A549 (cell line): ENCODE results near the gene VPS4A. TPM values are rescaled to one million over a fixed set of nuclear protein-coding genes. Genes with fewer than 3 reads are reported as not detected.

Source experiments
- ATAC-seq, 2 experiments: fragments of 200-7000 bp in 1 of 2; fragments of >200 bp in 1 of 2; cut with Nextera tagmentation in 1 of 2; cut with Tn5 transposase in 1 of 2; 3 replicates each; pipeline versions ENCODE4 v1.8.0 to v1.9.1; 2018 to 2020; ENCODE audit warnings: mild to moderate bottlenecking in 1 of 2, moderate library complexity in 1 of 2
- CTCF ChIA-PET: fragments of 300-600 bp; sonication (Branson Sonifier 250); formaldehyde crosslinking; extraction: SDS; loops from one replicate; lab custom pipeline; 2021; ENCODE audit warnings: antibody characterized with exemption, inconsistent platforms; lab: Yijun Ruan, JAX
- POLR2A ChIA-PET: fragments of 350-600 bp; formaldehyde crosslinking; extraction: SDS; loops from one replicate; lab custom pipeline; 2021; ENCODE audit warnings: antibody characterized with exemption, inconsistent platforms; lab: Yijun Ruan, JAX
- DNase-seq, 2 experiments: peaks; one replicate each; pipeline versions ENCODE4 v3.0.0 to v3.0.0-alpha.2; 2011 to 2016; ENCODE audit warnings: low read depth in 1 of 2, low spot score in 1 of 2
- FAIRE-seq: peaks from 2 replicates; lab custom pipeline; 2011; peaks lifted over from hg19 to GRCh38; lab: Jason Lieb, UNC
- H3K27ac ChIP-seq, 2 experiments: fragments of >200 bp; sonication (Bioruptor Twin); formaldehyde crosslinking; 3 replicates each; pipeline ENCODE4 v1.5.1; 2016 to 2017
- H3K4me1 ChIP-seq: fragments of >200 bp; sonication (Bioruptor Twin); formaldehyde crosslinking; 3 replicates; pipeline ENCODE4 v1.6.1; 2016
- H3K4me2 ChIP-seq: fragments of >200 bp; sonication (Bioruptor Twin); formaldehyde crosslinking; 3 replicates; pipeline ENCODE4 v1.6.1; 2016
- H3K4me3 ChIP-seq: fragments of >200 bp; sonication (Bioruptor Twin); formaldehyde crosslinking; 3 replicates; pipeline ENCODE4 v1.5.1; 2016
- H3K9me3 ChIP-seq: fragments of >200 bp; sonication (Bioruptor Twin); formaldehyde crosslinking; 3 replicates; pipeline ENCODE4 v1.6.1; 2016
- CBX2 ChIP-seq: fragments of 200-600 bp; sonication (generic); IDR thresholded peaks from 2 replicates; pipeline ENCODE4 v1.6.1; 2016; ENCODE audit warnings: low read depth, mild to moderate bottlenecking, borderline replicate concordance
- CBX8 ChIP-seq: fragments of 200-600 bp; sonication (generic); IDR thresholded peaks from 2 replicates; pipeline ENCODE4 v1.6.1; 2016
- CEBPB ChIP-seq, 2 experiments: fragments of >200 bp in 1 of 2; sonication (Bioruptor Twin) in 1 of 2; formaldehyde crosslinking in 1 of 2; IDR thresholded peaks; 2 replicates each; pipeline ENCODE4 v1.6.1; 2012 to 2016
- EHF ChIP-seq: fragments of 250-450 bp; sonication (Bioruptor Pico); IDR thresholded peaks from 2 replicates; pipeline ENCODE4 v1.5.0; 2020; ENCODE audit warnings: mild to moderate bottlenecking
- EHMT2 ChIP-seq: fragments of 200-600 bp; sonication (generic); IDR thresholded peaks from 2 replicates; pipeline ENCODE4 v1.6.1; 2016; ENCODE audit warnings: antibody characterized with exemption, low read depth, mild to moderate bottlenecking, moderate library complexity
- ESRRA ChIP-seq: fragments of 150-350 bp; IDR thresholded peaks from 2 replicates; pipeline ENCODE4 v1.6.1; 2014; ENCODE audit warnings: mild to moderate bottlenecking, low read length, borderline replicate concordance
- HDAC2 ChIP-seq: fragments of 200-600 bp; sonication (generic); IDR thresholded peaks from 2 replicates; pipeline ENCODE4 v1.6.1; 2016
- HMGXB4 ChIP-seq: fragments of 250-450 bp; sonication (Bioruptor Pico); IDR thresholded peaks from 2 replicates; pipeline ENCODE4 v1.5.0; 2021; ENCODE audit warnings: mild to moderate bottlenecking, moderate library complexity, borderline replicate concordance
- HOXA7 ChIP-seq: fragments of 250-450 bp; sonication (Bioruptor Pico); IDR thresholded peaks from 2 replicates; pipeline ENCODE4 v1.5.0; 2020; ENCODE audit warnings: mild to moderate bottlenecking, moderate library complexity
- HOXB13 ChIP-seq: fragments of 250-450 bp; sonication (Bioruptor Pico); IDR thresholded peaks from 2 replicates; pipeline ENCODE4 v1.5.0; 2020; ENCODE audit warnings: low read depth, mild to moderate bottlenecking, moderate library complexity
- KDM5A ChIP-seq: fragments of 200-600 bp; sonication (generic); IDR thresholded peaks from 2 replicates; pipeline ENCODE4 v1.6.1; 2016; ENCODE audit warnings: antibody characterized with exemption, mild to moderate bottlenecking
- MAZ ChIP-seq: fragments of 150-350 bp; IDR thresholded peaks from 2 replicates; pipeline ENCODE4 v1.6.1; 2014; ENCODE audit warnings: antibody characterized with exemption, low read depth, low read length, borderline replicate concordance
- MYC ChIP-seq: IDR thresholded peaks from 2 replicates; pipeline ENCODE4 v1.6.1; 2012; ENCODE audit warnings: mild to moderate bottlenecking, inconsistent platforms, low read length, improper control_type of control experiment, borderline replicate concordance
- NFE2L2 ChIP-seq: fragments of 150-350 bp; conservative IDR thresholded peaks from 2 replicates; pipeline ENCODE4 v1.6.1; 2014; ENCODE audit warnings: low read length
- NR3C1 ChIP-seq: fragments of >200 bp; sonication (Bioruptor Twin); formaldehyde crosslinking; IDR thresholded peaks from 3 replicates; pipeline ENCODE4 v1.6.1; 2017
- RCOR1 ChIP-seq: fragments of 150-350 bp; IDR thresholded peaks from 2 replicates; pipeline ENCODE4 v1.6.1; 2014; ENCODE audit warnings: antibody characterized with exemption, low read length, low read depth
- REST ChIP-seq: fragments of 200-600 bp; sonication (generic); IDR thresholded peaks from 2 replicates; pipeline ENCODE4 v1.6.1; 2016; ENCODE audit warnings: antibody characterized with exemption, mild to moderate bottlenecking, moderate library complexity
- RFX5 ChIP-seq: fragments of 450-650 bp; IDR thresholded peaks from 2 replicates; pipeline ENCODE4 v1.7.1; 2014; ENCODE audit warnings: antibody characterized with exemption, mild to moderate bottlenecking, moderate library complexity
- RNF2 ChIP-seq: fragments of 200-600 bp; sonication (generic); IDR thresholded peaks from 2 replicates; pipeline ENCODE4 v1.6.1; 2016; ENCODE audit warnings: low read depth, mild to moderate bottlenecking, antibody characterized with exemption, moderate library complexity, borderline replicate concordance
- WGBS: methylation state at CpG from one replicate; pipeline ENCODE4 v1.1.6; 2017; ENCODE audit errors: missing lambda C conversion rate; 5-methylcytosine and 5-hydroxymethylcytosine counted together
- polyA plus RNA-seq, 4 experiments: library from polyadenylated mRNA; depleted of rRNA in 3 of 4; stranded (reverse); fragments of >200 nt; fragmentation: RNase III in 1 of 4; extraction: RNeasy Plus Mini Kit Qiagen cat#74134 plus additional on column Dnase treatment in 1 of 4; gene quantifications; 2 replicates in 3 of 4; 3 replicates in 1 of 4; pipeline ENCODE4 v1.2.3, GENCODE V29; 2011 to 2017
- TF ChIP-seq, protein P1 (sequence below): IDR thresholded peaks from 2 replicates; pipeline ENCODE4 v1.6.1; 2012; ENCODE audit warnings: low read depth, borderline replicate concordance

VPS4A gene
- polyA plus RNA-seq, 2 of the 4 experiments (the other 2 are of a cell fraction): 12.9 to 28.1 TPM

DNA sequence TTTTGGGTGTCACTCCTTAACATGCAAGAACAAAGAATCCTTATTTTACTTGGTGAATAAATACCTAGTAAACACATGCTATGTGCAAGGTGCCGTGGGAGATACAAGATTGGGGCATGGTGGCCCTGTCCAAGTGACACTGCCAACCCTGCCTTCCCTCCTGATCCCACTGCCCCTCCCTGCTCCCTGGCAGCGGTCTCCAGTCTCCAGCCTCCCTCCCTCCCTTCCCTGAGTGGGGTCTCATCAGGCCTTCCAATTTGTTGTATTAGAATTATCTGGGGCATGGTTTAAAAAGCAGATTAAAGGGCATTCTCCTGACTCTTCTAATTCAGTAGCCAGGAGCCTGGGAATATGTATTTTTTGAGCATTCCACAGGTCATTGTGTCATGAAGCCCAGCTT, 52.9 kb downstream of the VPS4A start:
- ChIA-PET CTCF (no interaction called here), POLR2A (no interaction called here)
- H3K4me2 ChIP-seq: no peak overlapping the region
- no peak for FAIRE-seq
- no peak overlapping the region for H3K27ac ChIP-seq
- TF ChIP-seq REST (no peak), NFE2L2 (no peak), NR3C1 (no peak), HDAC2 (no peak), CBX8 (no peak), CBX2 (no peak), HOXB13 (CRISPR knock-in tag) (no peak), RCOR1 (no peak), ESRRA (no peak), HMGXB4 (no peak), RFX5 (no peak), EHMT2 (no peak), KDM5A (no peak), HOXA7 (CRISPR knock-in tag) (no peak), MAZ (no peak), RNF2 (no peak)
- TF ChIP-seq, protein P1, sequence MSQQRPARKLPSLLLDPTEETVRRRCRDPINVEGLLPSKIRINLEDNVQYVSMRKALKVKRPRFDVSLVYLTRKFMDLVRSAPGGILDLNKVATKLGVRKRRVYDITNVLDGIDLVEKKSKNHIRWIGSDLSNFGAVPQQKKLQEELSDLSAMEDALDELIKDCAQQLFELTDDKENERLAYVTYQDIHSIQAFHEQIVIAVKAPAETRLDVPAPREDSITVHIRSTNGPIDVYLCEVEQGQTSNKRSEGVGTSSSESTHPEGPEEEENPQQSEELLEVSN: no peak
- no peak for DNase-seq
- H3K4me1 ChIP-seq: no peaks in the 10 kb centered on the region
- no peaks in the 10 kb centered on the region for H3K9me3 ChIP-seq
- H3K4me3 ChIP-seq: no peak overlapping the region
- WGBS: 95% methylated on average over 2 of the region's 2 CpGs
- ATAC-seq: no peak

GRCh38 chr16:69365901-69366300, 54.8 kb downstream of the VPS4A start:
- Histone ChIP-seq H3K4me2 (no peak overlapping the region), H3K27ac (no peak overlapping the region), H3K4me1 (no peaks in the 10 kb centered on the region), H3K4me3 (no peak overlapping the region), H3K9me3 (no peaks in the 10 kb centered on the region)
- ChIA-PET POLR2A (no interaction called here), CTCF (interaction anchor here (1.4 kb wide), 1 partner anchor 12 kb away, joined by 3 read pairs; no protein-coding TSS in a partner anchor)
- WGBS: 89% methylated on average over 2 of the region's 2 CpGs
- FAIRE-seq (no peak), DNase-seq (no peak), ATAC-seq (no peak)
- TF ChIP-seq MYC: no peak
- TF ChIP-seq EHF (CRISPR knock-in tag): no peak
- TF ChIP-seq REST: no peak
- no peak for TF ChIP-seq CEBPB (IDR thresholded peaks at IDR 0.05)
